Measurements from ENCODE around the gene VCAN.

- TF ChIP-seq CTCF (IDR thresholded peaks at IDR 0.05): no peak
- TF ChIP-seq POLR2A (IDR thresholded peaks at IDR 0.05): no peak
Observed at GRCh38 chr5:83556190-83556589, 84.6 kb downstream of the VCAN start.
